SKM-1 treated with dmso at 0.1 percent for 144 hours (cell line): ENCODE measurements around the gene PBLD.

ENCODE experiments used
- DNase-seq: peaks from one replicate; lab custom pipeline; 2025; ENCODE audit not compliant: unreplicated experiment; lab: John Stamatoyannopoulos, UW

PBLD gene

GRCh38 chr10:68239069-68239468 lies 93.7 kb downstream of the PBLD start:
- no peak for DNase-seq

GRCh38 chr10:68238371-68238770 lies 94.4 kb downstream of the PBLD start:
- DNase-seq, result no peak

- no peak for DNase-seq
These were observed 95.6 kb downstream of the PBLD start for GRCh38 chr10:68237173-68237572.

- DNase-seq, result no peak
These were observed 97.1 kb downstream of the PBLD start for GRCh38 chr10:68235581-68235980.

GRCh38 chr10:68235111-68235510 lies 97.6 kb downstream of the PBLD start:
- DNase-seq, result no peak

DNA sequence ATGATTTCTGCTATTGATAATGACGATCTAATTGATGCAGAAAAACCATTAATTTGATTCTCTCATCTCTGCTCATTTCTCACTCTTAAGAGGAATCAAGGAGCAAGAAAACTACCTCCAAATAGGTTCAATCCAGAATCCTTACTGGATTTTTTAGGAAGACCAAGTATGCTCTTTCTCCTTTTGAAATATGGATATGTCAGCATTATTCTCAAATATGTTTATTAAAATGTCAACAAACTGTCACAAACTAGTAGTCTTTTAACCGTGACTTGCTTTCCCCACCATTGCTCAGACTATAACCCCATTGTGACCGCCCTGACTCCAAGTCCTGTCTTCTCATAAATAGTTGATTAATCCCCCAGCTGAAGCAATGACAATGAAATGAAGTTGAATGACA lies 99.7 kb downstream of the PBLD start:
- DNase-seq, result no peak
